Heart left ventricle (tissue), 13 donors: Measurements from ENCODE around the gene TCF4.

Experiments used
- CTCF ChIP-seq, 12 donors: fragments of 200-600 bp; sonication (generic) in 4 of 12; IDR thresholded peaks; one replicate each; pipeline versions ENCODE4 v1.5.0 to v1.8.0; 2018 to 2022; ENCODE audit warnings: antibody characterized with exemption in 12 of 12, mild to moderate bottlenecking in 5 of 12
- POLR2A ChIP-seq, 2 donors: fragments of 450-650 bp; IDR thresholded peaks; one replicate each; pipeline ENCODE4 v1.6.1; 2017; ENCODE audit warnings: antibody characterized with exemption in 2 of 2, mild to moderate bottlenecking in 2 of 2, moderate library complexity in 2 of 2
- donor health status: ischemic (EF 13 %, LVEDD 7.1; RV severe dilation, severe dysfunction).
- donor health status: DM: no; HTN: yes; CAD: no.
- donor health status: DM: no; HTN: no; CAD: no.
- donor health status: ischemic (EF 25% LVEDD 6.9; RV normal size, moderate dysfunction).
- donor health status: ischemic (EF 25% LVEDD 5.7; RV mildly dilated, moderate dysfunction).
- donor health status: ischemic (EF 35%, LVEDD 5.7; RV mildly dilated, moderate dysfunction).
- donor health status: nonischemic (EF 11% LVEDD 7.7; RV severe dilation, severe dysfunction).
- donor health status: DM: yes; HTN: yes; CAD: no.
- donor health status: PGD.
- donor health status: ischemic (EF 29% LVEDD 5.4; RV normal size, mild dysfunction).
- donor health status: nonischemic (EF 23%, LVEDD 6.1; RV moderate dilation, normal function).

GRCh38 chr18:55250768-55251173 lies 337.2 kb downstream of the TCF4 start:
- TF ChIP-seq POLR2A (IDR thresholded peaks at IDR 0.05), result no peak
- no peak for TF ChIP-seq CTCF (IDR thresholded peaks at IDR 0.05)
